ENCODE measurements around the gene NIPAL1.
"Not testable (repeated sequence)": the region's sequence is repeated elsewhere in the genome, so short reads cannot be mapped to it uniquely, and the experiment has no call there.

Gene NIPAL1

DNA sequence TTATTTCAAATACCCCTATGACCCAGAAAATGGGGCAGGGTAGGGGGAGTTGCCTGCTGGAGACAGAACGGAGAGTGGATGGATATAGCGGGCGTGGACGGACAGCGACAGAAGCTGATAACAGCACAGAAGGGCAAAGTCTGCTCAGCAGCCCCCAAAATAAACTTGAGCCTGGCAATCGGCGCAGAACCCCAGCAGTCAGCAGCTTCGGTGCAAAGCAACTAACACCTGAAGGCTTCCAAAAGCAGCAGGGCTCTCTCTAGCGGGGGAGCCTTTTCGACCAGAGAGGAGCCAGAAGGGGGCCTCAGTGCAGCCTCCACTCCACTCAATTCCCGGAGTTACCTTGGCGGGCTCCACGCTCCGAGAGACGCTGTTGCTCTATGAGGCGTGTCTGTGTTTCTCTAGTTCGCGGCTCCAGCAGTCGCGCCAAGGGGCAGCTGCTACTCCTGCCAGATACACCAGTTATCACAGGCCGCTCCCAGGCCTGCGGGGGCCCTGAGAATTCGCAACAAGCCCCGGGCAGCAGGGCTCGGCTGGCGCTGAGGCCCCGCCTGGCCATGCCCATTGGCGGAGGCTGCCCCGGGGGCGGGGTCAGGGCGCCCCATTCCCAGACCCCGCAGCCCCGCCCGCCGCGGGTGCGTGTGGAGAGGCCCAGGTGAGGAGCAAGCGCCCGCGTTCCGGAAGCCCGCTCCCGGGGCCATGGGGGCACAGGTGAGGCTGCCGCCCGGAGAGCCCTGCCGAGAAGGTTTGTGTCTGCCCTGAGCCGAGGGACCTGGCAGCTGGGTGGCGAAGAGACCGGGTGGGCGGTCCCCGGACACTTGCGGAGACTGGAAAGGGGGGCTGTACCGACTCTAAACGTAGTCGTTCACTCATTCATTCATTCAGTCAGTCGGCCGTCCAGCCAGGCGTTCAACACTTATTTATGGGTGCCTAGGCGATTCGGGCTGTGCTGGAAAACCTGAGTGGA lies at the start of gene NIPAL1, which contains the start of gene CNGA1:
TSS of gene NIPAL1 (plus strand) at position 632 of the 967 bp plus-strand sequence. CDS start at position 700, 68 bp downstream.
TSS of gene CNGA1 (minus strand) at position 541 of the 967 bp plus-strand sequence. CDS start 63,992 bp downstream, outside the sequence.
- peak; percentile 49 for DNase-seq

DNA sequence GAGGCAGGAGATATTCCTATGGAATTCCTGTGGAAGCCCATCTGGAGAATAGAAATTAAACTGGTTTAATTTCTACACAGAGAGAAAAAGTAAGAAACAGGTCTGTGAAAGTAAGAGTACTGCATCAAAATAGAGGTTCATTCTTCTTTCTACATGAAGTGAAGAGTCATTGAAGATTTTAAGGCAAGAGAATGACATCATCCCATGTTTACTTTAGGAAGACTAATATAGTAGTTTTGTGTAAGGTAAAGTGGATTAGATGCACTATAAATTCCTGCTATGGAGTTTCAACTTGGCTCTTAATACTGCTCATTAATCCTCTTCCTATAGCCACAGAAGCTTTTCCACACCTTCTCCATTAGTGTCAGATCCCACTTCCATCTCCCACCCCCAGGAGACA lies 47.7 kb upstream of the NIPAL1 start:
- DNase-seq, result no peak

DNA sequence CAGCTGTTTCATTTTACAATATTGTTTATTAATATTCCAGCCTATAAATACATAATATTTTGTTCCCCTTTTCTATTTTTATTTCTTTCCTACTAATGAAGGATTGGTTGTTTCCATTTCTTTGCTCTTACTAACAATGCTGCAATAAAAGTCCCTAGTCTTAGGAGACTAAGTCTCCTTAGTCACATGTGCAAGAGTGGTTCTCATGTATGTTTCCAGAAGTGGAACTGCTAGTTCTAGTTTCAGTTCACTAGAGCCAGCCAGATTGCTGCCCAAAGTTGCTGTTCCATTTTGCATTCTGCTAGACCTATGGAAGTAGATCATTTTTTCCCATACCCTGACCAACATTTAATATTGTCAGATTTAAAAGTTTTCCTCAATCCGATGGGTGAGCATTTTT lies 44.4 kb upstream of the NIPAL1 start:
- no peak for DNase-seq

DNA sequence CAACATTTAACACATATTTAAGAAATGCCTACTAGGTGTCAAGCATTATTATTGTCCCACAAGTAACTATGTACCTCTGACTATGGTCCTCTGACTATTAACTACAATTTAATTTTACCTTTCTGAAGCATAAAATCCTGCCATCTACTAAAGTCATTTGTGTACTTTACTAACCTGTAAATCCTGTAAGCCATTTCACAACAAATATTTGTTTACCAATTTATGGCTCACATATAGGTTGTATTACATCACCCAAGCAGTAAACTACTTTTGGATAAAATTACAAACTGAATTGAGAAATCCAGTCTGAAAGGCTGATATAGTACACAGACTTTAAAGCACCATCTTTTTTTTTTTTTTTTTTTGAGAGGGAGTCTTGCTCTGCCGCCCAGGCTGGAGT lies 43.9 kb upstream of the NIPAL1 start:
- DNase-seq, result no peak

DNA sequence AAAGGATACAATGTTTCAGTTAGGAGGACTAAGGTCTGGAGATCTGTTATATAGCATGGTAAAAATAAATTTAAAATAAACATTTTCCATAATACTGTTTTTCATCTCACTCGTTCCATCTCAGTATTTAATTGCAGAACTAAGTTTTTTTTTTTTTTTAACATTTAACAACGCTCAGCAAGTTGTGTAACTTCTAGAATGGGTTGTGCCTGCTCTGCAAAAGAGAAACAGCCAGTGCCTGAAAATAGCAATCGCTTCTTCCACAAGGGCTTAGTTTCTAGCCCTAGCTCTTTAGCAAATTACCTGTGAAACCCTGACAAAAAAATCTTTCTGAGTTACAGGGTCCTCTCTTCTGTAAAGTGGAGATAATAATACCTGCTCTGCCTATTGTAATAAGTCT lies 42.0 kb upstream of the NIPAL1 start:
- DNase-seq, result no peak

DNA sequence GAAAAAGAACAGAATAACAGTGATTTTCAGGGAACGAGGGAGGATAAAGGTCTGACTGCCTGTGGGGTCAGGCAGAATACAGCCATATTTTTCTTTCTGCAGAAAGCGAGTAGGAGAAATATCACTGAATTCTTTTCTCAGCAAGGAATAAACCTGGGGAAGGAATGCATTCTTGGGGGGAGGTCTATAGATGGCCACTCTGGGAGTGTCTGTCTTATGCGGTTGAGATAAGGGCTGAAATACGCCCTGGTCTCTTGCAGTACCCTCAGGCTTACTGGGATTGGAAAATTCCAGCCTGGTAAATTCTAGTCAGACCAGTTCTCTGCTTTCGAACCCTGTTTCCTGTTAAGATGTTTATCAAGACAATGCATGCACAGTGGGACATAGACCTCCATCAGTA lies 26.4 kb upstream of the NIPAL1 start:
- no peak for DNase-seq

DNA sequence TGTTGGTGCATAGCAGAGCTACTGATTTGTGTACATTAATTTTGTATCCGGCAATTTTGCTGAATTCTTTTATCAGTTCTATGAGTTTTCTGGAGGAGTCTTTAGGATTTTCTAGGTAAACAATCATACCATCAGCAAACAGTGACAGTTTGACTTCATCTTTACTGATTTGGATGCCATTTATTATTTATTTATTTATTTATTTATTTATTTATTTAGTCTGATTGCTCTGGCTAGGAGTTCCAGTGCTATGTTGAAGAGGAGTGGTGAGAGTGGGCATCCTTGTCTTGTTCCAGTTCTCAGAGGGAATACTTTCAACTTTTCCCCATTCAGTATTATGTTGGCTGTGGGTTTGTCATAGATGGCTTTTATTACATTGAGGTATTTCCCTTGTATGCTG lies 24.1 kb upstream of the NIPAL1 start:
- DNase-seq, result not testable (repeated sequence)

DNA sequence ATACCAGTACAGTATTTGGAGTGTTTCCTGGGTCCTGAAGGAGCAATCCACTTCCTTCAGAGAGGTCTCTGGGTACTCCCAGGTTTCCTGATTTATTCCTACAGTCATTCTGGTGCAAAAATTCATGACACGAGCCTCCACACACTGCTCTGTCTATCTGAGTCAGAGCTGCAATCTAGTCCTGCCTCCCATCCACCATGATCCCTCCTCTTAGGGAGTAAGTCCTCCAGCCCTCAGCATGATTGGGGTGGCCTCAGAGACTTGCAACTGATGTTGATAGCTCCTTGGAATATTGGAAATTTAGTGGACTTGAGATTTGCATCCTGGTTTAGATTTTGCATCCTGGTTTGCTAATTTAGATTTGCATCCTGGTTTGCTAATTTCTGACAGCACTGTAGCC lies 20.6 kb upstream of the NIPAL1 start:
- DNase-seq, result no peak

DNA sequence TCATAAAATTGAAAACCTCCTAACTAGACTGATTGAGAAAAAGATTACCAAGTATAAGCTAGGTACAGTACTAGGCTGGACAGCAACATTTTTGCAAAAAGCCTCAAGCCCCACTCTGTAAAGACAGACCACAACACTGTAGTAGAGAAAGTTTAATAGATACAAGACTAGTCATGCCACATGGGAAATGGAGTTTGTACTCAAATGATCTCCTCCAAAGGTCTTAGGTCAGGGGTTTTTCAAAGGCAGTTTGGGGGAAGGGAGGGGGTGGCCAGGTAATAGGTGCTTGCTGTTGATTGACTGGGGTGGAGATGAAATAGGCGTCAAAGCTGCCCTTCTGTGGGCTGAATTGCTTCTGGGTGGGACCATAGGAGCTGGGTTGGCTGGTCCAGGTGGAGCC lies 14.3 kb upstream of the NIPAL1 start:
- no peak for DNase-seq

DNA sequence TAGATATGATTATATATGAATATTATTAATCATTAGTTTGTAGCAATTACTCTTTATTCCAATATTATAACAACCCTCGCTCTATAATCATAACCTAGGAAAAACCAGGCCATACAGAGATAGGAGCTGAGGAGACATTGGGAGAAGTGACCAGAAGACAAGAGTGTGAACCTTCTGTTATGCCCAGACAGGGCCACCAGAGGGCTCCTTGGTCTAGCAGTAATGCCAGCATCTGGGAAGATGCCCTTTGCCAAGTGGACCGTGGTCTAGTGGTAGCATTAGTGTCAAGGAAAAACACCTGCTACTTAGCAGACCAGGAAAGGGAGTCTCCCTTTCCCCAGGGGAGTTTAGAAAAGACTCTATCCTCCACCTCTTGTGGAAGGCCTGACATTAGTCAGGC lies 13.0 kb upstream of the NIPAL1 start:
- DNase-seq, result not testable (repeated sequence)

DNA sequence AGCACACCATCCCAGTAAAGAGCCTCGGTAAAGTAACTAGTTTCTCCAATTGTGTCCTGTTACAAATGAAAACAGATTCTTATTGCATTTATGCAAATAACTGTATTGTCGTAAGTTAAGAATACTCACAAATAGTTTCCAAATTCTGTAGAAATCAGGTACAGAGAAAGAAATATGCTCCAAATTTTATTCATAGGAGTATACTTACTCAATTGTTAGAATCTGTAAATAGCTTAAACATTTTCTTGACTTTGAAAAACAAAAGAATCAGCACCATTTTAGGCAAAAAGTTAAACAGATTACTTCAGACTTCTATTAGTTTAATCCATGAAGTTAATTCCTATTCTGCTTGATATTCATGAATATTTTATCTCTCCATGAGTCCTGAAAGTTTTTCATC lies 10.8 kb upstream of the NIPAL1 start:
- DNase-seq, result no peak

DNA sequence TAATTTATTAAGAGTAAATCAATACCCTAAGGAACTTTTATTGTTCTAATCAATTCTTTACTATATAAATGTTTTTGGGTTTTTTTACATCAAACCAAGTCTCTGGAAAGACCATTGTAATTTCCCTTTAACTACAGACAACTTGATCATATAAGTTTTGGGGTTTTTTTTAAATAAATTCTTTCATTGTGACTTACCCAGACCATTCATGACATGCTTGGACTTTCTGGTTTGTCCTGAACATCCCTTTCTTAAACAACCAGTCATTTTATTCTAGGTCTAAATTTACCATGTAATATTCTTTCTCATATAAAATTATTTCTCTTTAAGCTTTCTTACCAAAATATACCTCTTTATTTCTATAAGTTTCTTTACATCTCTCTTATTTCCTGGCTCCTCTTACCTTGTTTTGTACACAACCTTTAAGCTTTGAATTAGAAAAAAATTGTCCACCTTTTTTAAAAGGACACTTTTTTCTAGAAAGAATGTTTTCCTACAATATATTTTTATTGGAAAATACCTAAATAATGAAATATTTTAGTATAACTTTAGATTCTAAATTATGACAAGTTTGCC lies 8.5 kb upstream of the NIPAL1 start:
- DNase-seq, result no peak

DNA sequence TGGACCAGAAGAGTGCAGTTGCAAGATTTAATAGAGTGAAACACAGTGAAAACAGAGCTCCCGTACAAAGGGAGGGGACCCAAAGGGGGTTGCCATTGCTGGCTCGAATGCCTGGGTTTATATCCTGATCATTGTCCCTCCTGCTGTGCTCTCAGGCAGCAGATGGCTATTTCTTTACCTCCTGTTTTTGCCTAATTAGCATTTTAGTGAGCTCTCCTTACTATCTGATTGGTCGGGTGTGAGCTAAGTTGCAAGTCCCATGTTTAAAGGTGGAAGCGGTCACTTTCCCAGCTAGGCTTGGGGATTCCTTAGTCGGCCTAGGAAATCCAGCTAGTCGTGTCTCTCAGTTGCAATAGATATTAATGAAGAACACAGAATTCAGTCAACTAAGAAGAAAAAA lies 5.7 kb upstream of the NIPAL1 start:
- DNase-seq, result not testable (repeated sequence)

DNA sequence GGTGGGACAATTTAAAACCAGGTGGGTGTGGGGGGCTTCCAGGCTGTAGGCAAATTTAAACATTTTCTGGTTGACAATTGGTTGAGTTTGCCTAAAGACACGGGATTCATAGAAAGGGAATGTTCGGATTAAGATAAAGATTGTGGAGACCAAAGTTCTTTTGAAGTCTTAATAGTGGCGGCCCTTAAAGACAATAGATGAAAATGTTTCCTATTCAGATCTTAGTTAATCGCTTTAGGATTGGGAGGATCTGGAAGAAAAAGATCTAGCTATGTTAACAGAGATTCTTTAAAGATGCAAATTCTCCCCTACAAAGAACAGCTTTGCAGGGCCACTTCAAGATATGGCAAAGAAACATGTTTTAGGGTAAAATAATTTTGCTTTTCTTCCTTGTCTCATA lies 4.8 kb upstream of the NIPAL1 start:
- no peak for DNase-seq

DNA sequence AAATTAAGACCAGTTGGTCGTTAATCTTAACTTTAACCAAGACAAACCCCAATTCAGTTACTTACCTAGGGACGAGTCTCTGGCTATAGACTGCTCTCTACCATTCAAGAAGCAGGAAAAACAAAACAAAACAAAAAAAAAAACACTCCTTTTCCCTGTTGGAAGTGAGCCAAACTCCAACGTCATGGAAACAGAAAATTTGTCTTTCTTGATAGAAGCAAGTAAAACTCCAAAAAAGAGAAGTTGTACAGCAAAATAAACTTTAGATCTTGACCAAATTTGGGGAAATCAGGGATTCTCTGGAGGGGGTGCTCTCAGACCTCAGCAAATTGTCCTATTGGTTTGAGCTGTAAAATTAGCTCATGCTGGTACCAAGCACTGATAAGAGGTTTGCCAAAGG lies 3.7 kb upstream of the NIPAL1 start:
- DNase-seq, result no peak

DNA sequence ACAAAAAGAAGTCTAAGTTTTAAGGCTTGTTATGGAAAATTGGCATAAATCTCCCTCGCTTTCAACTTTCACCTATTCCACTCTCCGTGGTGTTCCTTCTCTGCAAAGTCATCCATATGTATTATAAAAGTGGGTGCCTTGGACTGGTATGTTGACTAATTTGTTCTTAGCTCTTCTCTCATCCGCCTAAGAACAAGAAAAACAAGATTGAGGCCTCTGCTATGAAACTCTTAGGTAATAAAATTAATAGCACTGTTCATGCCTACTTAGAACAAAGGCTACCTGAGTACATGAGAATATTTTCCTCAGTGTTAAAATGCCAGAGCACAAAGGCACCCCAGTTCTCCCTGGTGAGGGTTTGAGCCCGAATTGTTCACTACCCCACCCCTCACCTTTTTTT lies 1.4 kb upstream of the NIPAL1 start:
- DNase-seq, result no peak

DNA sequence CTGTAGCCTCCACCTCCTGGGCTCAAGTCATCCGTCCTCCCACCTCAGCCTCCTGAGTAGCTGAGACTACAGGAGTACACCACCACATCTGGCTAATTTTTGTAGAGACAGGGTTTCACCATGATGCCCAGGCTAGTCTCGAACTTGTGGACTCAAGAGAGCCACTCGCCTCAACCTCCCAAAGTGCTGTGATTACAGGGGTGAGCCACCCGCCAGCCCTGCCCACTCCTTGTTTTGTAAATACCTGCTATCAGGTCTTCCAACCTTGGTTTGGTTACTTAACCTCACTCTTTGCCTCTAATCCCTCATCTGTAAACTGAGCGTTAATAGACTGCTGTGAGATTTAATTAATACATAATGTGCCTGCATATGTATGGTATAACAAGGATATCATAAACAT lies 894 bp upstream of the NIPAL1 start:
- DNase-seq, result no peak

DNA sequence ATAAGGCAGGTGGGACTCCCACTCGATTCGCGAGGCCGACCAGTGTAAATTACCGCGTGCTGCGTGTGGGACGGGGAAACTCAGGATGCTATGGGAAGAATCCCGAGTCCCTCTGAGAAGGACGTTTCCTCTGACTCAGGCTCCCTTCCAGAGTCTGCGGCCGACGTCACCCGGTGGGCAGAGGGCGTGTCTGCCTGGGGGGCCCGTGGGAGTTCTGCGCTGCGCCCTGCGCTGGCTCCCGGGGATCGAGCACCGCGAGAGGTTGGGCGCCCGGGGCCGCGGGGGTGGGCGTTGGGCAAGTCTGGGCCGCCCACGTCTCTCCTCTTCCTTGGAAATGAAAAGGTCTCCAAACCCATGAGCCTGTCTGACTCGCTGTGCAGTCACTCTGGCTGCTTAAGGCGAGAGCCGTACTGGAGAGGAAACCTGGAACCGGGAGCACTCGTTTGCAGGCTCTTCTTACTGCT lies 568 bp downstream of the NIPAL1 start:
- DNase-seq, result no peak

DNA sequence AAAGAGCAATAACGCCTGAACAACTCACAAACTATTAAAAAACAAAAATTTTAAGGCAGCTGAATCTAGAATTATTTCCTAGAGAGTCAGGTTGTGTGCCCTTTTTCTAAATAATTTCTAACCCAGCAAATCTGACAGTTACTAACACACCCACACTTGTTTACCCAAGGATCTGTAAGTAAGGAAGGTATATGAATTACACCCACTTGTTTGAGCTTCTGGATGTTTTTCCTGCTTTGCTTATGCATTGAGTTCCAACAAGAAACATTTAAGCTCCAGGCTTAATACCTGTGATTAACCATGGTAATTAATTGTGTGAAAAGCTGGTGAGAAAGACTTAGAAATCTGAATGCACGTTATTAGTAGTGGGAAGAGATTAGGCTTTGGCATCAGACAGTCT lies 1.5 kb downstream of the NIPAL1 start:
- no peak for DNase-seq

DNA sequence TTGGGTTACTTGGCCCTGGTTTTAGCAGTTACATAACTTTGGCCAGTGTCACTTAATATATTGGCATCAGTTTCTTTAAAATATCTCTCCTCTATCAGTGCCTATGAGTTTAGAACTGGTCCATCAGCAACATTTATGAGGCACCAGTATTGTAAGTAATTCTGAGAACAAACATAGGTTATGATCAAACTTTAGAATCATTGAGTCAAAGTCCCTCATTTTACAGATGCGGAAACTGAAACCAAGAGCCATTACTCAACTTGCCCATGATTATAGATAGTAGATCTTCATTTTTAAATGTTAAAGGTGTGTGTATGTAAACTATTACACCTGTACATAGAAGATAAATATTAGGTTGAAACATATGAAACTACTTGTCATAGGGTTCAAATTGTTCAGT lies 4.5 kb downstream of the NIPAL1 start:
- no peak for DNase-seq

DNA sequence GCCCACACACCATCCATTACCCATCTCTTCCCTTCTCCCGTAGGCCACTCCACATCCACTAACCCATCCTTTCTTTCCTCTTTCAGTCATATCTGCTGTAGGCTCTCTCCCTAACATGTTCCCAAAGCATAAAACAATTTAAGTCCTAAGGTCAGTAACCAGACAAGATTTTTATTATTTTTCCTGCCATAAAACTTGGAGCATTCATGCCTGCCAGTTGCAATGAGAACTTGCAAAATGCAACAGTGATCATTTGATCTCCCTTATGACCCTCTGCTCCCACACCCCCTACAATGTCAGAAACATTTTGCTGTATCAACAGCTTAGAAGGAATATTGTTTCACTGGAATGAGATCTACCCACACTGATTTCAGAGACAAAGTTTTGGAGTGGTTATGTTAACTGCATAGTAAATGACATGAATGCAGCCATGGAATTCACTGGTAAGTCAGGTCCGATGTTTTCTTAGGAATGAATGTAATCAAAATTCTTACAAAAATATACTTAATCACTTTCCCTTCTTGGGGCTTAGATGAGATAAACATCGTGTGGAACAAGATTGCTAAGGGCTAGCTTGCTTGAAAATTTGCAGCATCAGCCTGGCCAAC lies 5.7 kb downstream of the NIPAL1 start:
- no peak for DNase-seq

DNA sequence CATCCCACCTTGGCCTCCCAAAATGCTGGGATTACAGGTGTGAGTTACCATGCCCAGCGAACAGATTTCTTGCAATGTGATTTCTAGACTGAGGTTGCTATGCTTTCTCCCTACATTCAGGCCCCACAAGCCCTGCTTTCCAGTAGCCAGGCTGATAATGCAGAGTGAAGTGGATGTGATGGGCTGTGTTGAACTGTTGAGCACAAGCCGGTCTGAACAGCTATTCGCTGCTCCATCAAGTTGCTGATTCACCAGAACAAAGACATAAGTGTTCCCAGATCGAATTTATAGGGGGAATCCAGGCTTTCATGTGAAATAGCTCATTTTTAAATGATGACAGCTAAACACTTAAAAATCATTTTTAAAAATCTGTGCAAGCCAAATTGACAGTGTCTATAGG lies 8.0 kb downstream of the NIPAL1 start:
- DNase-seq, result no peak

DNA sequence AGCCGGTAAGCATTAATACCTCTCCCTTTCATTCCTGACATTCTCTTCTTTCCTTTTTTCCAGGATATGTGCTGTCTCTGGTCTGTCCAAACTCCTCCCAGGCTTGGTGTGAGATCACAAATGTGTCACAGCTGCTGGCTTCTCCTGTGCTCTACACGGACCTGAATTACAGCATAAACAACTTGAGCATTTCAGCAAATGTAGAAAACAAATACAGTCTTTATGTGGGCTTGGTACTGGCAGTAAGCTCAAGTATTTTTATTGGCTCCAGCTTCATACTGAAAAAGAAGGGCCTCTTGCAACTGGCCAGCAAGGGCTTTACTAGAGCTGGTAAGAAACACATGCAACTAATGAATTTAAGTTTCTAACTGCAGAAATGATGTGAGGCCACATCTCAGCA lies 8.4 kb downstream of the NIPAL1 start:
- DNase-seq, result no peak

DNA sequence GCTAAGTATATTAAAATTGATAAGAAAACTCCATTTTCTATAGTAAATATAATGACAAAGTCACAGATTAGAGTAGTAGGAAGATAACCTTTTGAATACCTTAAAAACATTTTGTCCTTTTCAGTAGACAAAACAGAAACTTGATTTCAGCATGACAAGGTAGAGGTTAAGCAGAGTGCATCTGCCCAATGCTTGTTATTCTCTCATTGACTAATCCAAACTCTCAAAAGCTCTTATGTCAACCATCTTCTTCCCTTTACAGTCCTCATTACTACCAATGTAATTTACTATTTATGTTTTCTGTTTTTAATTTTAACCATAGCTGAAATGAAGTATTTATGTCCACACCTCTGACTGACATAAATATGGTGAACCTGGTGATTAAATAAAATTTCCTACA lies 11.1 kb downstream of the NIPAL1 start:
- no peak for DNase-seq

Data from NCI-H2171 (cell line).